Progenitor cell of endocrine pancreas (in vitro differentiated cells): Measurements from ENCODE around the gene HNRNPU. TPM values are rescaled to one million over a fixed set of nuclear protein-coding genes. Genes with fewer than 3 reads are reported as not detected.

Experiments used
- DNase-seq: peaks from one replicate; pipeline ENCODE4 v3.0.0; 2021; ENCODE audit warnings: low spot score; ENCODE audit not compliant: unreplicated experiment
- H3K27ac Mint-ChIP-seq: 2 replicates; pipeline ENCODE4 v1.8.0; 2021; ENCODE audit warnings: mild to moderate bottlenecking, moderate library complexity, mixed read lengths
- H3K27me3 Mint-ChIP-seq: 2 replicates; pipeline ENCODE4 v1.8.0; 2021; ENCODE audit warnings: mixed read lengths
- H3K36me3 Mint-ChIP-seq: 2 replicates; pipeline ENCODE4 v1.8.0; 2022; ENCODE audit warnings: mixed read lengths; ENCODE audit not compliant: insufficient read depth
- H3K4me1 Mint-ChIP-seq: 2 replicates; pipeline ENCODE4 v1.8.0; 2021; ENCODE audit warnings: low read depth, mixed read lengths
- H3K4me3 Mint-ChIP-seq: 2 replicates; pipeline ENCODE4 v1.8.0; 2021; ENCODE audit warnings: low read depth, mild to moderate bottlenecking, moderate library complexity, mixed read lengths
- H3K9me3 Mint-ChIP-seq: 2 replicates; pipeline ENCODE4 v1.8.0; 2021; ENCODE audit warnings: low read depth, mixed read lengths
- CTCF ChIP-seq: fragments of 200-600 bp; sonication (generic); IDR thresholded peaks from one replicate; pipeline ENCODE4 v1.5.0; 2021; ENCODE audit warnings: antibody characterized with exemption, mild to moderate bottlenecking; ENCODE audit not compliant: unreplicated experiment
- total RNA-seq: library from RNA; stranded (reverse); gene quantifications from 2 replicates; pipeline ENCODE4 v1.2.1, GENCODE V29; 2021

Gene HNRNPU
- total RNA-seq, 1 donor from 2014 or later = 526 TPM

- Mint-ChIP-seq H3K4me3 (no peak overlapping the region), H3K9me3 (no peaks in the 10 kb centered on the region), H3K27me3 (no peaks in the 10 kb centered on the region), H3K4me1 (peaks cover 14% of the 10 kb centered on the region), H3K36me3 (no peaks in the 10 kb centered on the region), H3K27ac (no peak overlapping the region)
- TF ChIP-seq CTCF = no peak
- DNase-seq = no peak
These were observed 12.0 kb upstream of the HNRNPU start for GRCh38 chr1:244876228-244876910.

GRCh38 chr1:244874974-244875579 is 10.7 kb upstream of the HNRNPU start:
- Mint-ChIP-seq H3K4me3 (no peak overlapping the region), H3K4me1 (peaks cover 6% of the 10 kb centered on the region), H3K9me3 (no peaks in the 10 kb centered on the region), H3K27me3 (no peaks in the 10 kb centered on the region), H3K27ac (no peak overlapping the region), H3K36me3 (no peaks in the 10 kb centered on the region)
- TF ChIP-seq CTCF = no peak
- no peak for DNase-seq

GRCh38 chr1:244869950-244870349 is 5.6 kb upstream of the HNRNPU start:
- no peak for TF ChIP-seq CTCF
- DNase-seq = no peak
- no peaks in the 10 kb centered on the region for H3K36me3 Mint-ChIP-seq
- no peak overlapping the region for H3K27ac Mint-ChIP-seq
- H3K4me1 Mint-ChIP-seq = peaks cover 13% of the 10 kb centered on the region
- H3K27me3 Mint-ChIP-seq = no peaks in the 10 kb centered on the region
- H3K9me3 Mint-ChIP-seq = no peaks in the 10 kb centered on the region
- no peak overlapping the region for H3K4me3 Mint-ChIP-seq

GRCh38 chr1:244869364-244869827 is 5.1 kb upstream of the HNRNPU start:
- Mint-ChIP-seq H3K36me3 (no peaks in the 10 kb centered on the region), H3K27me3 (no peaks in the 10 kb centered on the region), H3K9me3 (no peaks in the 10 kb centered on the region), H3K4me1 (peaks cover 14% of the 10 kb centered on the region), H3K27ac (no peak overlapping the region), H3K4me3 (no peak overlapping the region)
- DNase-seq = no peak
- TF ChIP-seq CTCF = no peak

GRCh38 chr1:244868484-244869363 is 4.4 kb upstream of the HNRNPU start:
- no peak for DNase-seq
- H3K36me3 Mint-ChIP-seq = no peaks in the 10 kb centered on the region
- no peaks in the 10 kb centered on the region for H3K9me3 Mint-ChIP-seq
- H3K4me3 Mint-ChIP-seq = no peak overlapping the region
- no peaks in the 10 kb centered on the region for H3K27me3 Mint-ChIP-seq
- peaks cover 14% of the 10 kb centered on the region for H3K4me1 Mint-ChIP-seq
- TF ChIP-seq CTCF = no peak
- peak overlapping the region; percentile 13 for H3K27ac Mint-ChIP-seq
